ENCODE measurements around the gene SAMD11. TPM values are rescaled to one million over a fixed set of nuclear protein-coding genes. Genes with fewer than 3 reads are reported as not detected.

The SAMD11 gene
- total and polyA plus RNA-seq, 10 of the 15 experiments (the other 5 are each of a cell fraction or from before 2014, with no cell fraction given), result 0.04 to 0.31 (median 0.19) TPM; not detected in 6

GRCh38 chr1:937521-937920 is 13.8 kb downstream of the SAMD11 start:
- ChIA-PET POLR2A (interaction anchor here (1.5 kb wide), 1 partner anchor 32 kb away, joined by 4 read pairs; no protein-coding TSS in a partner anchor), SMC1A (ENCODE audit: uncharacterized antibody, unreplicated experiment) (no interaction called here), CTCF (interaction anchor here (1.9 kb wide), 1 partner anchor 32 kb away, joined by 16 read pairs; no protein-coding TSS in a partner anchor), RAD21 (ENCODE audit: unreplicated experiment) (interaction anchor here (1.3 to 4.1 kb wide), 2 partner anchors 32 to 35 kb away, joined by 4 to 20 read pairs; no protein-coding TSS in a partner anchor)
- Histone ChIP-seq H3K9me3 (replicated peaks; ENCODE audit: control insufficient read depth, insufficient read depth, low read length) (no peaks in the 10 kb centered on the region), H3K36me3 (ENCODE audit: control insufficient read depth in 2 of 2, insufficient read depth in 2 of 2, low read length in 1 of 2) (no peaks in the 10 kb centered on the region), H3K27me3 (replicated peaks in 1 of 2; ENCODE audit: control insufficient read depth in 2 of 2, insufficient read depth in 2 of 2, low read length in 1 of 2) (peaks cover 8% of the 10 kb centered on the region in 2 experiments), H4K20me1 (ENCODE audit: control insufficient read depth, insufficient read depth) (no peaks in the 10 kb centered on the region), H3K79me2 (ENCODE audit: control insufficient read depth, insufficient read depth, low read length) (no peaks in the 10 kb centered on the region), H3K9ac (ENCODE audit: control insufficient read depth, insufficient read depth, low read length) (no peak overlapping the region), H3K4me3 (no peak overlapping the region), H3K27ac (ENCODE audit: control insufficient read depth, insufficient read depth) (no peak overlapping the region), H3K4me2 (ENCODE audit: control insufficient read depth, insufficient read depth) (no peak overlapping the region), H3K4me1 (ENCODE audit: control insufficient read depth, insufficient read depth, low read length) (peaks cover 7% of the 10 kb centered on the region; the same call in 1 of the 2 replicates), H2AFZ (ENCODE audit: control insufficient read depth, low read depth, low read length) (no peak overlapping the region)
- ATAC-seq, result no peak
- no TSS peak for BruUV-seq (replicated peaks)
- FAIRE-seq, result no peak
- WGBS (ENCODE audit: insufficient coverage, insufficient replicate concordance, low lambda C conversion rate, missing lambda C conversion rate), result 65% methylated on average over 10 of the region's 16 CpGs
- intact Hi-C loops (cut with micrococcal nuclease; ENCODE audit: unreplicated experiment), result no loop called here
- in situ Hi-C loops (cut with MboI), result loop anchor here (10.0 kb wide), 1 partner anchor 63 kb away; no protein-coding TSS in a partner anchor
- no peak for DNase-seq (ENCODE audit: low read depth, low spot score)
- TF ChIP-seq RELB (IDR thresholded peaks at IDR 0.05; ENCODE audit: low read depth) (no peak), POLR2AphosphoS5 (IDR thresholded peaks at IDR 0.05; ENCODE audit: low read length) (no peak), CHD2 (IDR thresholded peaks at IDR 0.05; ENCODE audit: borderline replicate concordance, low read depth, low read length) (no peak), ZNF24 (IDR thresholded peaks at IDR 0.05) (no peak), SKIL (IDR thresholded peaks at IDR 0.05; ENCODE audit: low read depth, poor library complexity, severe bottlenecking) (no peak), CTCF (IDR thresholded peaks at IDR 0.05 in 2 of 3, conservative IDR thresholded peaks at IDR 0.05 in 1 of 3; ENCODE audit: control insufficient read depth in 2 of 3, extremely low read depth in 1 of 3, insufficient read depth in 1 of 3, low read depth in 3 of 3, low read length in 3 of 3) (no peak), RAD51 (IDR thresholded peaks at IDR 0.05) (no peak), ATF3 (IDR thresholded peaks at IDR 0.05; ENCODE audit: borderline replicate concordance, extremely low read depth, low read depth, low read length) (no peak), MTA3 (IDR thresholded peaks at IDR 0.05; ENCODE audit: borderline replicate concordance, low read length) (no peak), SIN3A (IDR thresholded peaks at IDR 0.05; ENCODE audit: low read depth, low read length) (no peak), SUPT20H (IDR thresholded peaks at IDR 0.05; ENCODE audit: borderline replicate concordance, control insufficient read depth, low read depth, low read length) (no peak), NFIC (IDR thresholded peaks at IDR 0.05; ENCODE audit: low read depth, low read length) (no peak), HDAC2 (IDR thresholded peaks at IDR 0.05) (no peak), LARP7 (IDR thresholded peaks at IDR 0.05) (no peak)
- TF ChIP-seq, protein P1, sequence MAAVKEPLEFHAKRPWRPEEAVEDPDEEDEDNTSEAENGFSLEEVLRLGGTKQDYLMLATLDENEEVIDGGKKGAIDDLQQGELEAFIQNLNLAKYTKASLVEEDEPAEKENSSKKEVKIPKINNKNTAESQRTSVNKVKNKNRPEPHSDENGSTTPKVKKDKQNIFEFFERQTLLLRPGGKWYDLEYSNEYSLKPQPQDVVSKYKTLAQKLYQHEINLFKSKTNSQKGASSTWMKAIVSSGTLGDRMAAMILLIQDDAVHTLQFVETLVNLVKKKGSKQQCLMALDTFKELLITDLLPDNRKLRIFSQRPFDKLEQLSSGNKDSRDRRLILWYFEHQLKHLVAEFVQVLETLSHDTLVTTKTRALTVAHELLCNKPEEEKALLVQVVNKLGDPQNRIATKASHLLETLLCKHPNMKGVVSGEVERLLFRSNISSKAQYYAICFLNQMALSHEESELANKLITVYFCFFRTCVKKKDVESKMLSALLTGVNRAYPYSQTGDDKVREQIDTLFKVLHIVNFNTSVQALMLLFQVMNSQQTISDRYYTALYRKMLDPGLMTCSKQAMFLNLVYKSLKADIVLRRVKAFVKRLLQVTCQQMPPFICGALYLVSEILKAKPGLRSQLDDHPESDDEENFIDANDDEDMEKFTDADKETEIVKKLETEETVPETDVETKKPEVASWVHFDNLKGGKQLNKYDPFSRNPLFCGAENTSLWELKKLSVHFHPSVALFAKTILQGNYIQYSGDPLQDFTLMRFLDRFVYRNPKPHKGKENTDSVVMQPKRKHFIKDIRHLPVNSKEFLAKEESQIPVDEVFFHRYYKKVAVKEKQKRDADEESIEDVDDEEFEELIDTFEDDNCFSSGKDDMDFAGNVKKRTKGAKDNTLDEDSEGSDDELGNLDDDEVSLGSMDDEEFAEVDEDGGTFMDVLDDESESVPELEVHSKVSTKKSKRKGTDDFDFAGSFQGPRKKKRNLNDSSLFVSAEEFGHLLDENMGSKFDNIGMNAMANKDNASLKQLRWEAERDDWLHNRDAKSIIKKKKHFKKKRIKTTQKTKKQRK (IDR thresholded peaks at IDR 0.05; ENCODE audit: low read depth, low read length), result no peak
